Measurements from ENCODE around the gene DPF3.

The DPF3 gene

DNA sequence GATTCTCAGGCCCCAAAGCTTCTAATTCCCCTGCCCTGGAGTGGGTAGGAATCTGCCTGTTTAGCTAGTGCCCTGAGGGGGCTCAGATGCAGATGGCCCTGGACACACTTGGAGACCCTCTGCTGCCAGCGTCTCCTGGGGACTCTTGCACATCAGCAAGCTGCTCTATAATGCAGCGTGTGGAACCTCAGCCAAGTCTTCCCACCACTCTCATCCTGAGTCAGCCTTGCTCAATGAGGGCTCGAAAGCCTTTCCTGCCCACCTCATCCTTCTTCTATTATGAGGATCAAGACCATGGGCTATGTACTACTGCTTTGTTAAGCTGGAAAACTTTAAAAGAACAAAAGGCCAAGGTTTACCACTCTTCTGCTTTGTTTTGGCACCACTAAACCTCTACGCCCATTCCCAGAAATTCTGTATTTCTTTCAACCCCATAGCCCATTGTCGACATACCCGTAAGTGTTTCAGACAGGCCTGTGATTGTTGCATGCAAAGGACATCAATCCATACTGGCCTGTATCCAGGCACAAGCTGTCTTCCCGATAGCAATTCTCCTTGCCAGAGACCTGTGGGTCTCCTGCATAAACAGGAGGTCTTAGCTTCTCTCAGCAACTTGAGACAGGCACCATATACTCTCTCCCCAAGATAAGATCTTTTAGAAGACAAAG is 246.9 kb downstream of the DPF3 start:
- no peak for DNase-seq (ENCODE audit: low read depth in 2 of 2)

DNA sequence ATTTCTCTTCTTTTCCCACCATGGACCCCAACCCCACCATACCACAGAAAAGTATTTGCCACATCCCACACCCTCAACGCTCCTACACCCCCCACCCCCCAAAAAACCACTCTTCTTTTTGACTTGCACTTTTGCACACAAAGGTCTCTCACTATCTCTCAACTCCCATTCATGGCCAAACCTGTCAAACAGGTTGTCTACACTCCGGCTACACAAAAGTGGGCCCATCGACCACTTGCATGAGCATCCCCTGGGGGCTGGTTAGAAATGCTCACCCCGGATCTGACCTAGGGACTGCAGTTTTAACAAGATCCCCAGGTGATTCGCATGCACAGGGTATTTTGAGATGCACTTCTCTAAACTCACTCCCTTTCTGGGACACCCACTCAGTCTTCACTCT is 248.2 kb downstream of the DPF3 start:
- no peak for DNase-seq (ENCODE audit: low read depth in 2 of 2)

DNA sequence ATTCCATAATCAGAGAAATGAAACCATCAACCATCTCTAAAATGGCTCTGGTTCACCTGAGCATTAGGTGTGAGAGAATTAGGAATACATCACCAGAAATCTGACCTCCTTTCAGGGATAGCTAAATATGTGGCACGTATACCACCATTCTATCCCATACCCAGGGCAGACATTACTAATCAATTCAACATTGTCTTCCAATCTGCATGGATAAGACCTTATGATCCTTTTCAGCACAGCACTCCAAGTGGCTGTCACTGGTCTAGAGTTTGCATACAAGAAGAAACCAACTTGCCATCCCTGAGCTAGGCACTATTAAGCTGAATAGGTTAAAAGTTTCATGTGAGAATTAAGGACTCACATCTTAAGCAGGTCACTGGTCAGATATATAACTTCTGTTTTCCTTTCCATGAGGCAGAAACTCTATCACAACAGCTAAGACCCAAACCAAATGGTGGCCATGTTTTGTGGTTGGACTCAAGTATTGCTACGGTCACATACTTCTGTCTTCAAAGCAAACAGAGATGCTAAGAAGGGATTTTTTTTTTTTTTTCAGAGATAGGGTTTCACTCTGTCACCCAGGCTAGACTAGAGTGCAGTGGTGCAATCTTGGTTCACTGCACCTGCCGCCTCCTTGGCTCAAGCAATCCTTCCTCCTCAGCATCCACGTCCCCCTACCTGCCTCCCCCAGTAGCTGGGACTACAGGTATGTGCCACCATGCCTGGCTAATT is 249.0 kb downstream of the DPF3 start:
- no peak for DNase-seq (ENCODE audit: low read depth in 2 of 2)

DNA sequence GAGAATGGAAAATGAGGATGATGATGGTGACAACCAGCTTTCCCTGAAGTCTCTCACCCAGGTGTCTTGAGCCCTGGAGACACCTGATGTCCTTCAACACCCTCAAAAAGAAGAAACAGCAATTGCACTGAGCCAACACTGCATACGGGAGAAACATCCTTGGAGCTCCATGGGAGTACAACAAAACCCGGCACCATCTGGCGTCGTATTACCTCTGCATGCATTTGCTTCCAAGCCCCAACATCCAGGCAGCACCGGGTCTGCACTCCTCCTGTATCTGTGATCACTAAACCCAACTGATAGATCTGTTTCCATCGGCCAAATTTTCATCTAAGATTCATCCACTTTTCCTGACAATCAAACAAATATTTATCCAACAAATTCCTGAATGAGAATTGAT is 249.9 kb downstream of the DPF3 start:
- no peak for DNase-seq (ENCODE audit: low read depth in 2 of 2)

DNA sequence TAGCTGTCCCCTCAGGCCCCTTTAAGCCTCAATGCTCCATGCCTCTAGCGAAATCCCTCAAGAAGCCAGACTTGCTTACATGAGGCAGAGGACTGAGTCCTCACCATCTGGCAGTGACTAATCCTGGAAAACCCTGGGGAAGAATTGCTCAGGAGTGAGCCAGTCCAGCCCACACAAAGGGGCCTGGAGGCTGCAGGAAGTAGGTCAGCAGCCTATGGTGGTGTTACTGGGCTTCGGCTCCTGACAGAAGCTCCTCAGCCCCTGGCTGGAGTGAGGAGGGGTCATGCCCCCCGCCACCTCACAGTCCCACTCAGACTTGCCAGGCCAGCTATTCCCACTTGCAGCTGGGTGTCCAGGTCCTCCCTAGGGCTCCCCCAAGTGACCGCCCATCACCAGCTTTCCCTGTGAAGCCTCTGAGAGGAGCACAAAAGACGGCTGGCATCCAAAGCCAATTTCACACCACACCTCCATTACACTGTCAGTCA is 250.5 kb downstream of the DPF3 start:
- no peak for DNase-seq (ENCODE audit: low read depth in 2 of 2)

DNA sequence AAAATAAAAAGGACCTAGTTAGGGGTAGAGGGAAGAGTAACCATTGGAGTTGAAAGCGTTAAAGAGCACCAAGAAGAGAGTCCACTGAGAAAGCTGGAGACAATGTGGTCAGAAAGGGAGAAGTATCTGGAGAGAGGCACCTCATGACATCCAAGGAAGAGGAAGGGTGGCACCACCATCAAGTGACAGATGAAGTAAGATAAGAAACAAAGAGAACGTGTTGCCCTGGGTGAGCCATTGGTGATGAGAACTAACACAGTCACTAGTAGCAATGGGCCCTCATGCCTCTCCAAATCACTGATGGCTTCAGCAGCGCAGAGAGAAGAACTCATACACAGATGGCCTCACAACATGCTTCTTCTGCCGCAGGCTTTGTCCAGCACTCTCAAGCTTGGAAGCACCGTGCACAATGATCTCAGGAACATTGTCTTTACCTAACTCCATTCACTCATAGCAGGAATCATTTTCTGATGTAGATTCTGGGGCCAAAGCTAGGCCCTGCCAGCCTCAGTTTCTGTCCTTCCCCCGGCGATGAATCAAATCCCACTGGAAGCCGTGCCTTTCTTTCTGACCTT is 252.9 kb downstream of the DPF3 start:
- no peak for DNase-seq (ENCODE audit: low read depth in 2 of 2)

DNA sequence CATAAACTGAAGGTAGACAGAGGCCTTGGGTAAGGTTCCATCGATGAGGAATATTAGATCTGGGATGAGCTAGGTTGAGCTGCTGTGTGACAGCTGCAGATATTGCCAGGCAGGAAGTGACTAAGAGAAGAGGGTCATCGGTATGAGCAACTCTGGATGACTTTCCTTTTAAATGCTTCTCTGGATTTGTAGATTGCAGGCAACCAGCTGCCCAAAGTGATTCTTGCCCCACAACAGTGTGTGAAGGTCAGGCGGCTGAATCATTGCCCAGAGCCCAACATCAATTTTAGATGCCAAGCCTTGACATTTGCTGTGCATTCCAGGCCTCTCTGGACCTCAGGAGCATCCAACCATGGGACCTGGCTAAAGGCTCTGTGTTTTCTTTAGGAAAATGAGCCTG is 255.9 kb downstream of the DPF3 start:
- no peak for DNase-seq (ENCODE audit: low read depth in 2 of 2)

DNA sequence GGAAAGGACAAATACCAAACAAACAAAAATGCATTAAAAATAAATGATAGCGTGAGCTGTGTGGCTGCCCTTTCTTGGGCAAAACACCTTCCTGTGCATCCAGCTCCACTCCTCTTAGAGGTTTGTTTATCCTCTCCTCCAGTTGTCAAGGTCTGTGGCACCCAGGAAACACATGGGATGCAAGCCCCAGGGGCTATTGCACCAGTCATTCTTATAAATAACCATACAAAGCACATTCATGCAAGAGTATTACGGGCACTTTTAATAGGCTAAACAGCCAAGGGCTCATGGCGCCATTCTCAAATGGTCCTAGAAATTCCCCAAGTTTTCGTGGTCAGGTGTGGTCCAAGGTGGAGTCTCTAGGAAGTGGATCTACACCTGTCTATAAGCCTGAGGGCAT is 257.0 kb downstream of the DPF3 start:
- DNase-seq (ENCODE audit: low read depth in 2 of 2) = no peak

DNA sequence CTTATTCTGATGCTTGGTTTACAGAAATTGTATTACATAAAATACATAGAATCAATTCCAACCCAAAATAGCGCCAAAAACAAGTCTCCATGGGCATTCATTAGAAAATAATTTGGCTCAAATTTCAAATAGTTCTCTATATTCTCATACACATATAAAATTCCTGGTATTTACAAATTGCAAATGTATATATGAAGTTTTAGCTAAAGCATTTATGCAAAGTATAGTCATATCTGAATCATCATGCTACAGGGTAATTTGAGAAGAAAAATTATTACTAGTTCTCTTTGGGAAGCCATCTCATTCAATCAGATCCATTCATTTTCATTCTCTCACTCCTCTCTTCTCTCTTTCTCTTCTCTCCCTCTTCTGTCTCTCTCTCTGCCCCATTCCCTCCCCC is 257.8 kb downstream of the DPF3 start:
- DNase-seq (ENCODE audit: low read depth in 2 of 2) = no peak

DNA sequence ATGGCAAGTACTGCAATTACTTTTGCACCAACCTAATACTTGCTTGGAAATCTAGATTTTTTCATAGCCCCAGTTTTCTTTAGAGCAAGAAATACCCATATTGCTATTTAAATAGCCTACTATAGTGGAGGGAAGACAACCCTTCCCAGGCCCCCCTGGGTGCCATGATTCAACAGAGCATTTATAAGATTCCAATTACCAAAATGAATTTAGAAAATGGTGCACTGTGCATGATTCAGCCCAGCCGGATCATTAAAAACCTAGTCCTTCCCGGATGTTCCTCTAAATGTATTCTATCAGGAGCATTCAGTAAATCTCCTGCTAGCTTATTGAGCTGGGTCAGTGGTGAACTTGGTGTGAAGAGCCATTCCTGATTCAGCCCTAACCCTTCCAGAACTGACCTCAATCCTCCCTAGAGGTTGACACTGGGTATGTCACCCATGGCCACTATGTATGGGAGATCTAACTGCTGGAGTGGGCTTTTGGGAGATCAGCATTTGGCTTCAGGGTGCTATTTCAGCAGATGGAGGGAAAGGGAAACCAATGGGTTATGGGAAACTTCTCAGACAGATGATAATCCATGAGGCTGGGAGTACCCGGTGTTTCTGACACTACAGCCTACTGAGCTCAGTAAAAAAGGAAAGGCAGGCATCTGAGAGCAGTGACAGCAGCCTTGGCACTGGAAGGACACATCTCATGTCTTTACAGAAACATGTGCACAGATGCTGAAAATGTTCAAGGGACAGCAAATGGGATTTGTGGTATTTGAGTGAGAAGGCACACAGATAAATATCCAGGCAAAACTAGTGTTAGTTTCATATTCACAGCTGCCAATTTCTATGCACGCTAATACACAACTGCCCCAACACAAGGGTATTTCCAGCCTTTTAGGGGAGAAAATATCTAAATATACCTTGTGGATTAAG is 258.9 kb downstream of the DPF3 start:
- DNase-seq (ENCODE audit: low read depth in 2 of 2) = no peak

DNA sequence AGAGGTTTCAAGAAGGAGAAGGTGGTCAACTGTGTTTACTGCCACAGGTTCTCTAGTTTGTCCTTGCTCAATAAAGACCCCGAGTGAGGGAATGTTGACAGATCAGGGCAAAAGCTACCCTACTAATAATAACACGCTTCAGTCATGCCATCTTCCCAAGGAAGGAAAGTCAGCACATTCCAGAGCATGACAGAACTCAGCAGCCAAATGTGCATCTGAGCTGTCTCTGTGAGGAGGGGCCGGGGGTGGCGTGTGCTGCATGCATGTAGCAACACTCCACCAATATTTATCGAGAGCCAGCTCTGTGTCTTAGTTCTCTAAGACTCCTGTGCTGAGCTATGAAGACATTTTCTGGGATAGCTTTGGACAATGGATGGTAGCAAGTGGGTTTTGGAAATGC is 260.4 kb downstream of the DPF3 start:
- no peak for DNase-seq (ENCODE audit: low read depth in 2 of 2)

DNA sequence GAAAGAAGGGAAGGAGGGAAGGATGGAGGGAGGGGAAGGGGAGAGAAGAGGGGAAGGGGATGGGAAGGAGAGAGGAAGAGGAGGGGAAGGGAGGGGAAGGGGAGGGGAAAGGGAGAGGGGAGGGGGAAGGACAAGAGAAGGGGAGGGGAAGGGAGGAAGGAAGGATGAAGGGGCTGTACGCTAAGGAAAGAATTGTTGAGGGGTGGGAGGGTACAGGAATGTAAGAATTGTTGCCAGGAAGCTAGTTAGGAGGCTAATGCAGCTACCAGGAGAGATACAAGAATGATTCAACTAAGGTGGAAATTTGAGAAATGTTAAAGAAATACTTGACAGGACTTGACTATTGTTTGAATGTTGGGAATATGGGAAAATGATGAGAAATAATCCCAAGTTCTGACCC is 261.2 kb downstream of the DPF3 start:
- DNase-seq (ENCODE audit: low read depth in 2 of 2) = no peak

DNA sequence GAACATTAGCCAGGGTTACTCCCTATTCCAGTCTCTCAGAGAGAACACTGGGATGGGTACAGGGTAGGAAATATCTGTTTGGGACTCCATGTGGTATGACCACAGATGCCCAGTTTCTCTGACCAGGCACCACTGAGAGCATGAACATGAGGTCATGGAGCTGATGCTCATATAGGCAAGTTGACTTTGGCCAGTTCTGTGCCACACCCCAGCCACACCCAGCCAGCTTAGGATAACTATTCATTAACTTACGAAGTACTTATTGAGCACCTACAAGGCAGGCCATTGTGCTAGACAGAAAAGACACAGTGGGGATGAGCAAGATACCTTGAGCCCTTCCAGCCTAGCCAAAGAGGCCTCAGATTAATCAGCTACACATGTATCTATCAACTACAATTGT is 262.5 kb downstream of the DPF3 start:
- DNase-seq (ENCODE audit: low read depth in 2 of 2) = no peak

DNA sequence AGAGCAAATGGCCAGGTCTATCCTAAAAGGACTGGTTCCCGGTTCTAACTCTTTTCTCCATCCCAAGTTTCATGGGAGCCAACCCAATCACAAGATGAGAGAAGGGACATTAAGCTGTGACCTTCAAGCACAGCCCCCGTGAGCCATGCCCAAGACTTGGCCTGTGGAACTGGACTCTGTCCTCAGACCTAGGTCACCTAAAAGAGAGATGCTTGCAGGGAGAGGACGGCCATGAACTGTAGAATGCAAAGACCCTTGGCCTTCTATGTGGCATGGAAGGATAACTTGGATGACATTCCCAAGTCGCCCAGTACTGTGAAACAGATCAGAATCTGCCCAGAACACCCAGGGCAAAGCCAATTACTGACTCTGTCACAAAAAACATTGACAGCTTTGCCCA is 263.5 kb downstream of the DPF3 start:
- DNase-seq (ENCODE audit: low read depth in 2 of 2) = no peak

DNA sequence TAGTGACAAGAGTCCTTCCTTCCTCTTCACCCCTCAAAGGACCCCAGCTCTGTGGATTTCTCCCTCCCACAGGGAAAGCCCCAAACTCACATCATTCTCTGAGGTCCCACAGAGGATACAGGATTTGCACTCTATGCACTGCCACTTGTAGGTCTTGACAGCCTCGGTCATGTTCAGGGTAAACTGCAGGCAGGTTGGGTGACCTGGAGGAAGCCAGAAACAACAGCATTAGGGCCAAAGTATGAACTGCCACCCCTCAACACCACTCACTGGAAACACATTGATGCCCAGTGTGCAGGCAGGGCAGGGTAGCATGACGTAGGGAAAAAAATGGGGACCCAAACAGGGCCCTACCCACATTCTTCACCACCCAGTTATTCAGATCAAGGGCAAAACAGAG is 264.4 kb downstream of the DPF3 start:
- DNase-seq (ENCODE audit: low read depth in 2 of 2) = no peak

DNA sequence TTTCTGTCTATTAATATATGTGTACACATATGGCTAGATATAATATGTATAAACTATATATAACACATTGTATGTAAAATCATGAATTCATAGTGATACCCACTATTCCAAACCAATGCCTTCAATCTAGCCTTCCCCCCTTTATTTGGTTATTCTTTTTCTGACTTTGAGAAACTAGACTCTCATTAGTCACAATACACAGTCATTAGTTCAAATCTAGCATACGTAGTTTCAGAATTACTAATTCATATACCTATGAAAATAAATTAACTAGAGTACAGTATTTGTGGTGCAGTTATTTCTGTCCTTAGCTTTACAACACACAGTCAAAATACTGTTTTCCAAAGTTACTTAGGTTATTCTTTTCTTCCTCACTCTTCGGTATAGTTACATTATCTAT is 268.2 kb downstream of the DPF3 start:
- DNase-seq (ENCODE audit: low read depth in 2 of 2) = no peak

DNA sequence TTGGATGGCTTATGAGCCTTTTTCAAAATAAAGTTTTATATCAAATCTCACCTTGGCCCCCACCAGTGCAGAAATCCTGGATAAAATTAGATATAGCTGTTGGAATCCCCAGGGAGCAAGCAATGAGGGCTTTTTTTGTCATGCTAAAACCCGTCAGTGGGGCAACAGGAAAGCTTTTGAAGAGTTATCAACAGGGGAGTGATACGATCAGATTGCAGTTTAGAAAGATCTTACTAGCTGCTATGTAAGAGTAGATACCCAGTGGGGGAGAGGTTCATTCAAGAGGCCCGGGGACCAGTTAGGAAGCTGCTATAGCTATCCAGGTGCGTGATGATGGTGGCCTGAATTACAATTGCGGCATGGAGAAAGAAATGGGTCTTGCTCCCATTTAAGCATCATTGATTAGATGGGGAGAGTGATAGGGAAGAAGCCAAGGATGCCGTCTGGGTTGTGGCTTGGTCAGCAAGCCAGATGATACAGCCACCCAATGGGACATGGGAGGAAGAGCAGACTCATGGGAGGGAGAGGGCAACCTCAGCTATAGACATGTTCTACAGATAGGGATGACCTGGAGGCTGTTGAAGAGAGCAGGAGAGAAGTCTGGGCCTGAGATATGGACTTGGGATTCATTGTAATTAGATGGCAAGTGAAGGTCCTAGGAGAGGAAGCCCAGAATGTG is 272.4 kb downstream of the DPF3 start:
- DNase-seq (ENCODE audit: low read depth in 2 of 2) = no peak

DNA sequence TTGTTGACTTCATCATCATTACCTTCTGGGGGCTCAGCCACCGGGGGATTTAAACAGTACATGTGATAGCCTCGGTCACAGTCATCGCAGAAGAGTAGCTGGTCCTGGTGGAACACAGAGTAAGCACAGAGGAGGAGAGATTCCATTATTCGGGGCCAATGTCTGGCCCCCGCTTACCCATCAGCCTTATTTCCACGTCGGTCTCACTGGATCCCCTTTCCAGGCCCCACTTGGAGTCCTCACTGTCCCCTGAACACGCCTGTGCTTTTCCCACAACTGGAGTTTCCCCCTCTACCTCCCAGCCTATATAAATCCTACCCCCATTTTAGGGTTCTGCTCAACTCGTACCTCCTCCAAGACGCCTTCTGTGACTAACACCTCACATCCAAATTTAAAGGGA is 274.0 kb downstream of the DPF3 start:
- no peak for DNase-seq (ENCODE audit: low read depth in 2 of 2)

DNA sequence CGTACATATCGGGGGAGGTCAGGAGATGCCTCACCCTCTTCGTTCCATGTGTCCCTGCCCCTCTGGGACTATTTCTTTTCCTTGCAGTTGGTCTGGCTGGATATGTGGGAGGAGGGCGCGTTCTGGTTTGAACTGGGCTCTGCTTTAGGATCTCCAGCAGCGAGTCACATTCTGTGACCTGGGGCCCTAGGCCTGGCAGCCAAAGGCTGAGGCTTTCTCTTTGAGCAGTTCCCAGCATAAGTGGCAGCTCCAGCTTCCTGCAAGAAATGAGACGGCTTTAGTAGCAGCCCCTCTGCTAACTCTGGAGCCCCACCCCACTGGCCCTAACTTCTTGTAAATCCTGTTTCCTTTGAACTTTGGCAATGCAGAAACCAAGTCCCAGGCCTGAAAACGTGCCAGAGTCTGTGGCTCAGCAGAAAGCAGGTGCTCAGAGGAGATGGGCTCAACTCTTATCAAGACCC is 274.8 kb downstream of the DPF3 start:
- DNase-seq (ENCODE audit: low read depth in 2 of 2) = no peak

DNA sequence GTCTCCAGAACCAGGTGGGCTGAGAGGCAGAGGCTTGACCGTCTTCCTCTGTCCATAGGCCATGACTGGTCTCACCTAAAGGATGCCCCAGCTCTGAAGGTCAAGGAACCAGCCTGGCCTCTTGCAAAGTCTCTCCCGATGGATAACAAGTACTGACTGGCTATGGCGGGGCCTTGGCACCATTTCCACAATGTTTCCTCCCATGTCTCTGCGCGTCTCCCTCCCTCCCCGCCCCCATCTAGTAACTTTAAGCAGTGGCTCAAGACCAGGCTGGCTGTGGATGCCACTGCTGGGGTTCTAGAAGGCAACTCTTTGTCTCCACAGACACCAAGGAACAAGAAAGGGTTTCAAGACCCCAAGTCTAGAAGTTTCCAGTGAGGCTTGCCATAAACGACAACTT is 275.5 kb downstream of the DPF3 start:
- DNase-seq (ENCODE audit: low read depth in 2 of 2) = no peak

DNA sequence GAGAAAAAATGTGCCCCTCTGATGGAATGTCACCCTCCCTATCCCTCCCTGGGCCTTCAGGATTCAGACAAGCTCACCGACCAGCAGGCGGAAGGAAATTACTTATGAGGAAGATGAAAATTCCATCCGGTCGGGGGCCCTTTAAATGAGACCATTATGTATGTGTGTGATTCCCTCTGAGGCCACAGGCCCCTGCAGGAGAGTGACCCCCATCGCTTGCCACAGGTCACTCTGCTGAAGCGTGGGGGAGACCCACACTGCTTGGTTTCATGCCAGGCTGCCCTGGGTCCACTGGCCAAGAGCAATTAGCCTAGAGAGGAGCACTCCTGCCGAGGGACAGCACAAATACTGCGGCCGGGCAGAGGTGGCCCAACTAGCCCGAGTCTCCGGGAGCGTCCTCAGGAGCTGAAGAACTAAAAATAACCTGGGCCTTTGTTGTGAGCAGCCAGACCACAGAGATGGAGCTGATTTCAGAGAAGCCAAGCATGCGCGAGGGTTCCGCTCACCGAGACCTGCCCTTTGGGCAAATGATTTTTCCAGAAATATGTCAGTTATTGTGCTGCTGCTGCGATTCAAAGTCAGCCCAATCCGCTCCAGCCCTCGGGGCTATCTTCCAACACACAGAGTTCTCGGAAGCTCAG is 276.4 kb downstream of the DPF3 start:
- no peak for DNase-seq (ENCODE audit: low read depth in 2 of 2)

All from stimulated activated CD4-positive, alpha-beta T cell treated with anti-CD3 and anti-CD28 coated beads, Interleukin-15, amount 100 ng/mL, for 48 hours (primary cell).